HepG2 (cell line): ENCODE results near the gene PIP4K2B. TPM values are rescaled to one million over a fixed set of nuclear protein-coding genes. Genes with fewer than 3 reads are reported as not detected.

Experiments used
- ARNT2 ChIP-seq: sonication (generic); formaldehyde crosslinking; IDR thresholded peaks from 2 replicates; pipeline ENCODE4 v1.8.0; 2022; ENCODE audit warnings: mild to moderate bottlenecking, low read depth, missing genetic modification reagents, moderate library complexity
- ATAD3A ChIP-seq: sonication (generic); formaldehyde crosslinking; IDR thresholded peaks from 2 replicates; pipeline ENCODE4 v1.4.0; 2020; ENCODE audit warnings: missing genetic modification reagents
- ELF3 ChIP-seq: IDR thresholded peaks from 2 replicates; pipeline ENCODE4 v1.6.1; 2016; ENCODE audit warnings: missing genetic modification reagents, missing compliant biosample characterization
- HNF4G ChIP-seq, 2 experiments: sonication (generic) in 1 of 2; formaldehyde crosslinking in 1 of 2; IDR thresholded peaks; 2 replicates each; pipeline versions ENCODE4 v1.4.0 to v1.6.1; 2011 to 2020; ENCODE audit warnings: borderline replicate concordance in 2 of 2, low read depth in 2 of 2, mild to moderate bottlenecking in 2 of 2, low read length in 1 of 2, missing genetic modification reagents in 1 of 2, moderate library complexity in 1 of 2
- TCF7 ChIP-seq: sonication (generic); IDR thresholded peaks from 2 replicates; pipeline ENCODE4 v1.6.1; 2016; ENCODE audit warnings: antibody characterized with exemption, low read depth
- ZFP37 ChIP-seq: sonication (generic); formaldehyde crosslinking; IDR thresholded peaks from 2 replicates; pipeline ENCODE4 v1.4.0; 2020; ENCODE audit warnings: missing genetic modification reagents, borderline replicate concordance
- ZNF781 ChIP-seq: sonication (generic); formaldehyde crosslinking; IDR thresholded peaks from 2 replicates; pipeline ENCODE4 v1.5.1; 2020; ENCODE audit warnings: borderline replicate concordance, mild to moderate bottlenecking, missing genetic modification reagents; ENCODE audit errors: not compliant biosample characterization
- ZNF850 ChIP-seq: sonication (generic); formaldehyde crosslinking; conservative IDR thresholded peaks from 2 replicates; pipeline ENCODE4 v1.9.0; 2021; ENCODE audit warnings: mild to moderate bottlenecking, missing genetic modification reagents
- ZSCAN29 ChIP-seq: sonication (generic); formaldehyde crosslinking; conservative IDR thresholded peaks from 2 replicates; pipeline ENCODE4 v1.4.0; 2020; ENCODE audit warnings: mild to moderate bottlenecking, missing genetic modification reagents
- polyA plus RNA-seq, 8 experiments: library from polyadenylated mRNA; depleted of rRNA in 3 of 8; stranded (reverse) in 7 of 8; unstranded in 1 of 8; fragments of >200 nt; fragmentation: Illumina TruSeq in 4 of 8; extraction: Trizol in 4 of 8; gene quantifications; 2 replicates each; pipeline versions ENCODE4 v1.2.1 to v1.2.3, GENCODE V29; 2011 to 2016; ENCODE audit warnings: low read depth in 4 of 8, missing spikeins in 1 of 8, mixed read lengths in 1 of 8; ENCODE audit not compliant: insufficient read depth in 1 of 8
- total RNA-seq, 5 experiments: library from RNA; depleted of rRNA; stranded (reverse); fragments of >200 nt; fragmentation: Illumina TruSeq; extraction: Trizol; gene quantifications; 2 replicates each; pipeline ENCODE4 v1.2.3, GENCODE V29; 2016; ENCODE audit warnings: low read depth in 1 of 5
- TF ChIP-seq, protein P1 (sequence below): sonication (generic); formaldehyde crosslinking; IDR thresholded peaks from 2 replicates; pipeline ENCODE4 v1.9.0; 2021; ENCODE audit warnings: mild to moderate bottlenecking, missing genetic modification reagents
- TF ChIP-seq, protein P2 (sequence below): IDR thresholded peaks from 2 replicates; pipeline ENCODE4 v1.6.1; 2016; ENCODE audit warnings: missing compliant biosample characterization, missing genetic modification reagents, borderline replicate concordance
- TF ChIP-seq, protein P3 (sequence below): IDR thresholded peaks from 2 replicates; pipeline ENCODE4 v1.6.1; 2016; ENCODE audit warnings: mild to moderate bottlenecking
- TF ChIP-seq, protein P4 (sequence below): sonication (generic); formaldehyde crosslinking; IDR thresholded peaks from 2 replicates; pipeline ENCODE4 v1.9.0; 2021; ENCODE audit warnings: missing genetic modification reagents, mild to moderate bottlenecking, borderline replicate concordance

The PIP4K2B gene
- total and polyA plus RNA-seq, 2 of the 13 experiments (the other 11 are each of a cell fraction or from before 2014, with no cell fraction given) = 20.4 to 54.0 TPM

DNA sequence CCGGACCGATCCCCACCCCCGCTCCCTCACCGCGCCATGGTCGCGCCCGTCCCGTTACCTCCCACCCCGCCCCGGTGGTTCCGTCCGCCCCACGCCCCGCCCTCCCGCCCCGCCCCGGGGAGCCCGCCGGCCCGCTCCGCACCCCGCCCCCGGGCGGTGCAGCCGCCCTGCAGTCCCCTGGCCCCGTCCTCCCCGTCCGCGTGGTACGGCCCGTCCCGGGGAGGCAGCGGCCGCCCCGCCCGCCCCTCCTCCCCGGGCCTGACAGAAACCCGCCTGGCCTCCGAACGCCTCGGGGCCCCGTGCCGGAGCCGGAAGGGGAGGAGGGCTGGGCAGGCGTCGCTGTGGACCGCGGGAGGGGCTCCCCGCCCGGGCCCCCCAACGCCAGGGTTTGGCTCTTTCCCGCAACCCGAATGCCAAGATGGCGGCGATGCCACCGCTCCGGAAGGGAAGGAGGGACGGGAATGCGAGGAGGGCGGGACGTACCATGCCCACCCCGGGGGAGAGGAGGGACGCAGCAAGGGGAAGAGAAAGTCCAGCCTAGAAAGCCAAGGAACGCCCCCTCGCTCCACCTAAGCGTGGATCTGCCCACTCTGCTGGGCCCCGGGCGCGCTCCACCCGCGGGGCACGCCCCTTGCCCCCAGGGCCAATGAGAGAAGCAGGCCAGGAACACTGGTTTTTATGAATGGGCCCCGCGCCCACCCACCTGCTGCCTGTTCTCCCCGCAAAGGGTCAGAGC, at the start of gene PIP4K2B (continued):
- TF ChIP-seq, protein P1, sequence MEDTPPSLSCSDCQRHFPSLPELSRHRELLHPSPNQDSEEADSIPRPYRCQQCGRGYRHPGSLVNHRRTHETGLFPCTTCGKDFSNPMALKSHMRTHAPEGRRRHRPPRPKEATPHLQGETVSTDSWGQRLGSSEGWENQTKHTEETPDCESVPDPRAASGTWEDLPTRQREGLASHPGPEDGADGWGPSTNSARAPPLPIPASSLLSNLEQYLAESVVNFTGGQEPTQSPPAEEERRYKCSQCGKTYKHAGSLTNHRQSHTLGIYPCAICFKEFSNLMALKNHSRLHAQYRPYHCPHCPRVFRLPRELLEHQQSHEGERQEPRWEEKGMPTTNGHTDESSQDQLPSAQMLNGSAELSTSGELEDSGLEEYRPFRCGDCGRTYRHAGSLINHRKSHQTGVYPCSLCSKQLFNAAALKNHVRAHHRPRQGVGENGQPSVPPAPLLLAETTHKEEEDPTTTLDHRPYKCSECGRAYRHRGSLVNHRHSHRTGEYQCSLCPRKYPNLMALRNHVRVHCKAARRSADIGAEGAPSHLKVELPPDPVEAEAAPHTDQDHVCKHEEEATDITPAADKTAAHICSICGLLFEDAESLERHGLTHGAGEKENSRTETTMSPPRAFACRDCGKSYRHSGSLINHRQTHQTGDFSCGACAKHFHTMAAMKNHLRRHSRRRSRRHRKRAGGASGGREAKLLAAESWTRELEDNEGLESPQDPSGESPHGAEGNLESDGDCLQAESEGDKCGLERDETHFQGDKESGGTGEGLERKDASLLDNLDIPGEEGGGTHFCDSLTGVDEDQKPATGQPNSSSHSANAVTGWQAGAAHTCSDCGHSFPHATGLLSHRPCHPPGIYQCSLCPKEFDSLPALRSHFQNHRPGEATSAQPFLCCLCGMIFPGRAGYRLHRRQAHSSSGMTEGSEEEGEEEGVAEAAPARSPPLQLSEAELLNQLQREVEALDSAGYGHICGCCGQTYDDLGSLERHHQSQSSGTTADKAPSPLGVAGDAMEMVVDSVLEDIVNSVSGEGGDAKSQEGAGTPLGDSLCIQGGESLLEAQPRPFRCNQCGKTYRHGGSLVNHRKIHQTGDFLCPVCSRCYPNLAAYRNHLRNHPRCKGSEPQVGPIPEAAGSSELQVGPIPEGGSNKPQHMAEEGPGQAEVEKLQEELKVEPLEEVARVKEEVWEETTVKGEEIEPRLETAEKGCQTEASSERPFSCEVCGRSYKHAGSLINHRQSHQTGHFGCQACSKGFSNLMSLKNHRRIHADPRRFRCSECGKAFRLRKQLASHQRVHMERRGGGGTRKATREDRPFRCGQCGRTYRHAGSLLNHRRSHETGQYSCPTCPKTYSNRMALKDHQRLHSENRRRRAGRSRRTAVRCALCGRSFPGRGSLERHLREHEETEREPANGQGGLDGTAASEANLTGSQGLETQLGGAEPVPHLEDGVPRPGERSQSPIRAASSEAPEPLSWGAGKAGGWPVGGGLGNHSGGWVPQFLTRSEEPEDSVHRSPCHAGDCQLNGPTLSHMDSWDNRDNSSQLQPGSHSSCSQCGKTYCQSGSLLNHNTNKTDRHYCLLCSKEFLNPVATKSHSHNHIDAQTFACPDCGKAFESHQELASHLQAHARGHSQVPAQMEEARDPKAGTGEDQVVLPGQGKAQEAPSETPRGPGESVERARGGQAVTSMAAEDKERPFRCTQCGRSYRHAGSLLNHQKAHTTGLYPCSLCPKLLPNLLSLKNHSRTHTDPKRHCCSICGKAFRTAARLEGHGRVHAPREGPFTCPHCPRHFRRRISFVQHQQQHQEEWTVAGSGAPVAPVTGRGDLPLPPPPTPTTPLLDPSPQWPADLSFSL = no peak
- TF ChIP-seq ZFP37 (CRISPR knock-in tag) (0 out of 2 replicates have a peak, but pooled peaks have one; percentile 59), TCF7 (no peak), ARNT2 (CRISPR knock-in tag) (peak; percentile 92), ZSCAN29 (CRISPR knock-in tag) (no peak; the same call in 1 of the 2 replicates), ELF3 (CRISPR knock-in tag) (peak; percentile 61), ZNF850 (CRISPR knock-in tag) (no peak), ZNF781 (CRISPR knock-in tag) (no peak), ATAD3A (CRISPR knock-in tag) (0 out of 2 replicates have a peak, but pooled peaks have one; percentile 43), HNF4G (IDR thresholded peaks at IDR 0.05; ENCODE audit: borderline replicate concordance, low read depth, low read length) (peak; percentile 36; the same call in 1 of the 2 replicates), HNF4G (CRISPR knock-in tag; IDR thresholded peaks at IDR 0.05; ENCODE audit: borderline replicate concordance, low read depth) (peak; percentile 65)
- TF ChIP-seq, protein P2, sequence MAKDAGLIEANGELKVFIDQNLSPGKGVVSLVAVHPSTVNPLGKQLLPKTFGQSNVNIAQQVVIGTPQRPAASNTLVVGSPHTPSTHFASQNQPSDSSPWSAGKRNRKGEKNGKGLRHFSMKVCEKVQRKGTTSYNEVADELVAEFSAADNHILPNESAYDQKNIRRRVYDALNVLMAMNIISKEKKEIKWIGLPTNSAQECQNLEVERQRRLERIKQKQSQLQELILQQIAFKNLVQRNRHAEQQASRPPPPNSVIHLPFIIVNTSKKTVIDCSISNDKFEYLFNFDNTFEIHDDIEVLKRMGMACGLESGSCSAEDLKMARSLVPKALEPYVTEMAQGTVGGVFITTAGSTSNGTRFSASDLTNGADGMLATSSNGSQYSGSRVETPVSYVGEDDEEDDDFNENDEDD (CRISPR knock-in tag) = peak; percentile 69; the same call in 1 of the 2 replicates
- TF ChIP-seq, protein P3, sequence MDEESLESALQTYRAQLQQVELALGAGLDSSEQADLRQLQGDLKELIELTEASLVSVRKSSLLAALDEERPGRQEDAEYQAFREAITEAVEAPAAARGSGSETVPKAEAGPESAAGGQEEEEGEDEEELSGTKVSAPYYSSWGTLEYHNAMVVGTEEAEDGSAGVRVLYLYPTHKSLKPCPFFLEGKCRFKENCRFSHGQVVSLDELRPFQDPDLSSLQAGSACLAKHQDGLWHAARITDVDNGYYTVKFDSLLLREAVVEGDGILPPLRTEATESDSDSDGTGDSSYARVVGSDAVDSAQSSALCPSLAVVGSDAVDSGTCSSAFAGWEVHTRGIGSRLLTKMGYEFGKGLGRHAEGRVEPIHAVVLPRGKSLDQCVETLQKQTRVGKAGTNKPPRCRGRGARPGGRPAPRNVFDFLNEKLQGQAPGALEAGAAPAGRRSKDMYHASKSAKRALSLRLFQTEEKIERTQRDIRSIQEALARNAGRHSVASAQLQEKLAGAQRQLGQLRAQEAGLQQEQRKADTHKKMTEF (CRISPR knock-in tag) = peak; percentile 88
- TF ChIP-seq, protein P4, sequence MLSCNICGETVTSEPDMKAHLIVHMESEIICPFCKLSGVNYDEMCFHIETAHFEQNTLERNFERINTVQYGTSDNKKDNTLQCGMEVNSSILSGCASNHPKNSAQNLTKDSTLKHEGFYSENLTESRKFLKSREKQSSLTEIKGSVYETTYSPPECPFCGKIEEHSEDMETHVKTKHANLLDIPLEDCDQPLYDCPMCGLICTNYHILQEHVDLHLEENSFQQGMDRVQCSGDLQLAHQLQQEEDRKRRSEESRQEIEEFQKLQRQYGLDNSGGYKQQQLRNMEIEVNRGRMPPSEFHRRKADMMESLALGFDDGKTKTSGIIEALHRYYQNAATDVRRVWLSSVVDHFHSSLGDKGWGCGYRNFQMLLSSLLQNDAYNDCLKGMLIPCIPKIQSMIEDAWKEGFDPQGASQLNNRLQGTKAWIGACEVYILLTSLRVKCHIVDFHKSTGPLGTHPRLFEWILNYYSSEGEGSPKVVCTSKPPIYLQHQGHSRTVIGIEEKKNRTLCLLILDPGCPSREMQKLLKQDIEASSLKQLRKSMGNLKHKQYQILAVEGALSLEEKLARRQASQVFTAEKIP = no peak
